ENCODE results near the gene NFATC4. TPM values are rescaled to one million over a fixed set of nuclear protein-coding genes. Genes with fewer than 3 reads are reported as not detected.
"Not testable (repeated sequence)": the region's sequence is repeated elsewhere in the genome, so short reads cannot be mapped to it uniquely, and the experiment has no call there.

NFATC4 gene
- total and polyA plus RNA-seq, 5 experiments from 2014 or later = not detected

DNA sequence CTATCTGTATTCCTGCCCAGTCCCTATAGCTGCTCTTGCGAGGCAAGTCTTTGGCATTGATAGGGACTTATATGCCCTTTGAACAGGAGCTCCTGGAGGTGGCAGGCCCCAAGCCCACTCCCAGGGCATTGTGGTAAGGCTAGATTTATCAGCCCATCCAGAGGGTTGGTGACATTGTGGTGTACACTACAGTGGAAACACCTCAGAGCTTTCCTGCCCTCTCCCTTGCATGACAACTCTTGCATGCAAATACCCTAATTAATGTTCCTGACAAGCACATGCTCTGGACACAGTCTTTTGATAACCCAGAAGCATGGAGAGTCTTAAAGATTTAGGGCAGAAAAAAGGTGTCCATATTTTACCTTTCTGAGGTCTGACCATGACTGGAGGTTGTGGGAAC, 27.4 kb upstream of the NFATC4 start:
- H3K27me3 Mint-ChIP-seq = peaks cover 2 to 18% (median 11%) of the 10 kb centered on the region in 5 donors
- peak overlapping the region in 4 of 10 donors; percentile 88 to 98 (median 96) for H3K4me3 Mint-ChIP-seq
- H3K36me3 Mint-ChIP-seq = peaks cover 0 to 29% (median 7%) of the 10 kb centered on the region in 3 donors
- DNase-seq (no peak), ATAC-seq (no peak)
- POLR2A ChIA-PET = interaction anchor here (0.7 to 7.0 kb wide), 4 partner anchors 29 to 99 kb away, joined by 3 to 53 read pairs (median 4); partner anchors contain the start of genes CBLN3, KHNYN, LTB4R and RABGGTA
- no peaks in the 10 kb centered on the region for H3K9me3 Mint-ChIP-seq
- peaks cover 9 to 29% (median 25%) of the 10 kb centered on the region in 4 donors for H3K4me1 Mint-ChIP-seq
- peak overlapping the region in 2 of 10 donors; percentile 59 to 93 for H3K27ac Mint-ChIP-seq

DNA sequence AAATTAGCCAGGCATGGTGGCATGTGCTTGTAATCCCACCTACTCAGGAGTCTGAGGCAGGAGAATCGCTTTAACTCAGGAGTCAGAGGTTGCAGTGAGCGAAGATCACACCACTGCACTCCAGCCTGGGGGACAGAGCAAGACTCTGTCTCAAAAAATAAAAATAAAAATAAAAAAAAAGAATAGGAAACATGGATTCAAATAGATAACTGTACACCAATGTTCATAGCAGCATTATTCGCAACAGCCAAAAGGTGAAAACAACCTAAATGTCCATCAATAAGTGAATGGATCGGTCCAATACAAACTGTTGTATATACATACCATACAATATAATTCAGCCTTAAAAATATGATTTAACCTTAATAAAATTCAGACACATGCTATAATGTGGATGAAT, 25.1 kb upstream of the NFATC4 start:
- ATAC-seq (no peak), DNase-seq (no peak)
- H3K4me1 Mint-ChIP-seq = peaks cover 8 to 20% (median 18%) of the 10 kb centered on the region in 4 donors
- H3K27me3 Mint-ChIP-seq = peaks cover 5 to 29% (median 13%) of the 10 kb centered on the region in 5 donors
- POLR2A ChIA-PET = interaction anchor here (7.0 kb wide), 1 partner anchor 88 kb away, joined by 53 read pairs; the partner anchor contains the start of genes CBLN3 and KHNYN
- H3K36me3 Mint-ChIP-seq = peaks cover 0 to 8% (median 0%) of the 10 kb centered on the region in 3 donors
- no peaks in the 10 kb centered on the region for H3K9me3 Mint-ChIP-seq
- H3K4me3 Mint-ChIP-seq = no peak overlapping the region
- no peak overlapping the region for H3K27ac Mint-ChIP-seq

DNA sequence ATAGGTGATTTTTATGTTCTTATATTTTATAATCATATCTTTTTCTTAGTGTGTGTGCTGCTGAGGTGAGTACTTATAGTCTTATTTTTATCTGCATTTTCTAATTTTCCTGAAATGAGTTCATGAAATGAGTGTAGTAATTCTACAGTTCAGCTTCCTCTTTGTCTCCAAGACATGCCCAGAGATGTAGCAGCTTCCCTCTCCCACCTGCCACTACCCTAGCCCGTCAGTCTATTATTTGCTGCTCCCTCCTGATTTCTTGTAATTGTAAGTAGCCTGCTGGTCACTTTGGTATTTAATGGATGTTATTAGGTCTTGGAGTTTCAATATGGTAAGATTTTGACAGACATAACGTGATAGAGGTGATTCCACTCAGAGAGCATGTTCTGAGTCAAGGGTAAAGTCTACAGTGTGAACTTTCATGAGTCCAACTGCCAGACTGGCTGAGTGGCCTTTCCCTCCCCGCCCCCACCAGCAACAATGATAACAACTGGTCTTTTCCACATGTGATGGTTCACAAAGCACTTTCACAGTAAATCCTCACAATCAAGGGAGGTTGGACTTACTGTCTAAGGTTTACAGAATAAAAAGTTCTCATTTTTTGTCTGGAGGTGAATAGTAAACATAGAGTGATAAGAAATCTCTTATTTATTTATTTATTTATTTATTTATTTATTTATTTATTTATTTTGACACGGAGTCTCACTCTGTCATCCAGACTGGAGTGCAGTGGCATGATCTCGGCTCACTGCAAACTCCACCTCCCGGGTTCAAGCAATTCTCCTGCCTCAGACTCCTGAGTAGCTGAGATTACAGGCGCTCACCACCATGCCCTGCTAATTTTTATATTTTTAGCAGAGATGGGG, 24.0 kb upstream of the NFATC4 start:
- DNase-seq = no peak
- H3K4me3 Mint-ChIP-seq = peak overlapping the region in 1 of 10 donors; percentile 34
- H3K4me1 Mint-ChIP-seq = peaks cover 5 to 10% (median 9%) of the 10 kb centered on the region in 4 donors
- H3K36me3 Mint-ChIP-seq = no peaks in the 10 kb centered on the region
- peaks cover 8 to 30% (median 19%) of the 10 kb centered on the region in 5 donors for H3K27me3 Mint-ChIP-seq
- H3K9me3 Mint-ChIP-seq = no peaks in the 10 kb centered on the region
- no peak overlapping the region for H3K27ac Mint-ChIP-seq
- no peak for ATAC-seq
- POLR2A ChIA-PET = interaction anchor here (2.3 kb wide), 1 partner anchor 86 kb away, joined by 7 read pairs; the partner anchor contains the start of genes CBLN3 and KHNYN

DNA sequence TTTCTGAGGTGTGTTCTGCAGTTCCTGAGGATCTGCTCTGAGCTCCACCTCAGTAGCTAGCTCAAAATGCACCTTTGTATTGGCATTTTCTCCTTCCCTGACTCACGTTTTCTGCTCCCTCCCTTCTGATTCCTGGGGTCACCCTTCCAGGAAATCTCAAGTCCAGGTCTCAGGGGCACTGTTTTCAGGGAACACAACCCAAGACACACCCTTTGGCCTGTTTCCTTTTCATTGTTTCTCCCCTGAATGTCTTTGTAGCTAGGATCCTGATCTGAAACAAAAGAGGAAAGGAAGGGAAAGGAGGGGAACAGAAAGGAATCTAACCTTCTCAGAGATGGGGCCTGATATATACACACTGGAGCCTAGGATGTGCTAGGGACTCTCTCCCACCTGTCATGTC, 20.9 kb upstream of the NFATC4 start:
- ATAC-seq (no peak), DNase-seq (no peak)
- POLR2A ChIA-PET = interaction anchor here (0.6 to 1.1 kb wide), 2 partner anchors 16 to 911 kb away, joined by 3 to 4 read pairs; no protein-coding TSS in a partner anchor
- H3K27ac Mint-ChIP-seq = peak overlapping the region in 1 of 10 donors; percentile 34
- no peaks in the 10 kb centered on the region for H3K36me3 Mint-ChIP-seq
- no peaks in the 10 kb centered on the region for H3K4me1 Mint-ChIP-seq
- H3K27me3 Mint-ChIP-seq = peaks cover 27 to 58% (median 43%) of the 10 kb centered on the region in 5 donors
- H3K4me3 Mint-ChIP-seq = no peak overlapping the region
- no peaks in the 10 kb centered on the region for H3K9me3 Mint-ChIP-seq

DNA sequence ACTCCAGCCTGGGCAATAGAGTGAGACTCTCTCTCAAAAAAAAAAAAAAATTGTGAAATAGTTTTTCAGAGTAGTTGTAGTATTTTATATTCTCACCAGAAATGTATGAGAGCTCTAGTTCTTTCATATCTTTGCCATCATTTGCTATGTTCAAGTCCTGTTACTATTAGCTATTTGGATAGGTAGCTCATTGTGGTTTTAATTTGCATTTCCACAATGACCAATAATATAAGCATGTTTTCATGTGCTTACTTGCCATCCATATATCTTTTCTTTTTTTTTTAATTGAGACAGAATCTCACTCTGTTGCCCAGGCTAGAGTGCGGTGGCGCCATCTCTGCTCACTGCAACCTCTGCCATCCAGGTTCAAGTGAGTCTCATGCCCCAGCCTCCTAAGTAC, 19.8 kb upstream of the NFATC4 start:
- H3K9me3 Mint-ChIP-seq = no peaks in the 10 kb centered on the region
- H3K27ac Mint-ChIP-seq = no peak overlapping the region
- peaks cover 32 to 65% (median 54%) of the 10 kb centered on the region in 5 donors for H3K27me3 Mint-ChIP-seq
- H3K36me3 Mint-ChIP-seq = no peaks in the 10 kb centered on the region
- H3K4me3 Mint-ChIP-seq = no peak overlapping the region
- no peak for DNase-seq
- POLR2A ChIA-PET = no interaction called here
- H3K4me1 Mint-ChIP-seq = no peaks in the 10 kb centered on the region
- ATAC-seq = no peak

DNA sequence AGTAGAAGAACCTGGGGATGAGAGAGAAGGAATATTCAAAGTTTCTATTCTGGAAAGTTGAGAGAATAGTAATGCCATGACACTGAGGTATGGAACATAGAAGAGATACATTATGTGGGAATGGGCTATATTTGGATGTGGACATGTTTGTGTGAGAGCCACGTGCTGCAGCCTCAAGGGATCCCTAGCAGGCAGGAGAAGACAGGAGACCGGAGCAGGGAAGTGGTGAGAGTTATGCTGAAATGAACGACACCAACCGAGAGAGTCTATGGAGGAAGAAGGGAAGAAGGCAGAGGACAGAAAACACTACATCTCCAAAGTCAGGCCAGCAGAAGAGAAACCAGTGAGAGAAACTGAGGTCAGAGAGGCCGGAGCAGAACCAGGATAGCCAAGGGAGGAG, 18.2 kb upstream of the NFATC4 start:
- Mint-ChIP-seq H3K4me1 (no peaks in the 10 kb centered on the region), H3K4me3 (no peak overlapping the region), H3K9me3 (no peaks in the 10 kb centered on the region), H3K27ac (no peak overlapping the region), H3K36me3 (no peaks in the 10 kb centered on the region), H3K27me3 (peaks cover 32 to 64% (median 56%) of the 10 kb centered on the region in 5 donors)
- ATAC-seq = no peak
- POLR2A ChIA-PET = interaction anchor here (0.6 kb wide), 1 partner anchor 315 kb away, joined by 3 read pairs; no protein-coding TSS in a partner anchor
- DNase-seq = no peak

DNA sequence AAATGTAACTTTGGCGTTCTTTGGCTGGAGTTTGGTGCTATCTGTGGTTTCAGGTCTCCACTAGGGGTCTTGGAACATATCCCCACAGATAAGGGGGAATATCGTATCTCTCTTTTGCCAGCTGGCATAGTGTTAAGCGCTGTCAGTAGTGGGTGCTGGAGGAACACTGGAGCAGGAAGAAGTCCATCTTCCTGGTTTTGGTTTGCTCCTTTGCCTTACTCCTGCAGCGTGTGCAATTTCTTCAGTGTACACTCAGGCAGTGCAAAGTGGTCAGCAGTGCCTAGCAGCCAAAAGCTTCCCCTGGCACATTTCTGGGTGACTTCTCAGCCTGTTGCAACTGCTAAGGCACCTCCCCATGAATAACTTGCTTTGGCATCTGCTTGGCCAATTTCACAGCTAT, 16.5 kb upstream of the NFATC4 start:
- POLR2A ChIA-PET = no interaction called here
- Mint-ChIP-seq H3K27me3 (peaks cover 27 to 57% (median 47%) of the 10 kb centered on the region in 5 donors), H3K36me3 (no peaks in the 10 kb centered on the region), H3K4me1 (no peaks in the 10 kb centered on the region), H3K27ac (no peak overlapping the region), H3K9me3 (no peaks in the 10 kb centered on the region), H3K4me3 (no peak overlapping the region)
- DNase-seq (no peak), ATAC-seq (no peak)

DNA sequence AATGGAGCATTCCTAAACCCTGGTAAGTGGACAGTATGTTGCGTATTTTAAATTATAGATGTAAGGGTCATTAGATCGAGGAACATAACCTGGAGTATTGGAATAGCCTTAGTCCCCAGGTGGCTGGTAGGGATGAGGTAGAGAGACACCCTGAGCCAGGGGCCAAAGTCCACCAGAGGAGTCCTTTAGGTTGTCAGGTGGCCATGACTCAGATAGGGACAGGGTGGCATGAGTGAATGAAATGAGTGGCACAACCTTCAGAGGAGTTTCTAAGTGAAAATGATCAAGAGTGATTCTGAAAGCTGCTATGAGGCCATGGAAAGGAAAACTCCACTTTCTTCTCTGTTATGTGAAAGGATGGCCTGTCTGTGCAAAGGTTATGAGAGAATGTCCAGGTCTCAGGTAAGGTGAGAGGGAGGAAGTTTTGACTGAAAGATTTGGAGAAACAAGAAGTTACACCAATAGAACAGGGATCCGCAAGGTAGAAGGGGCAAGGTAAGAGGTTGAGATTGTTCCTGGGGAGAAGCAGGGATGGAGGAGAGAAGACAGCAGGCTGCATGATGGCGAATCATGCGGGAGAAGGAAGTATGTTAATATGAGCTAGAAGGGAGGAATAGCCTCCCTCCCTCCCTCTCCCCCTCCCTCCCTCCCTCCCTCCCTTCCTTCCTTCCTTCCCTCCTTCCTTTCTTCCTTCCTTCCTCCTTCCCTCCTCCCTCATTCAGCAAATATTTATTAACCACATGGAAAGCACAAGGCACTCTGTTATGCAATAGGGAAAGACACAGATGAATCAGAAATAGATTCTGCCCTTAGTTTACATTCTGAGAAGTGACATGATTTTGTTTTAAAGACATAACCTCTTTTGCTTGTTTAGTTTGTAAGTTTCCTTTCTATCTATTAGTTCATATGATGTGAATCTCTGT, 14.2 kb upstream of the NFATC4 start:
- DNase-seq (no peak), ATAC-seq (no peak)
- no peak overlapping the region for H3K27ac Mint-ChIP-seq
- peaks cover 19 to 47% (median 43%) of the 10 kb centered on the region in 5 donors for H3K27me3 Mint-ChIP-seq
- H3K9me3 Mint-ChIP-seq = no peaks in the 10 kb centered on the region
- H3K4me3 Mint-ChIP-seq = no peak overlapping the region
- no peaks in the 10 kb centered on the region for H3K36me3 Mint-ChIP-seq
- POLR2A ChIA-PET = no interaction called here
- H3K4me1 Mint-ChIP-seq = no peaks in the 10 kb centered on the region

DNA sequence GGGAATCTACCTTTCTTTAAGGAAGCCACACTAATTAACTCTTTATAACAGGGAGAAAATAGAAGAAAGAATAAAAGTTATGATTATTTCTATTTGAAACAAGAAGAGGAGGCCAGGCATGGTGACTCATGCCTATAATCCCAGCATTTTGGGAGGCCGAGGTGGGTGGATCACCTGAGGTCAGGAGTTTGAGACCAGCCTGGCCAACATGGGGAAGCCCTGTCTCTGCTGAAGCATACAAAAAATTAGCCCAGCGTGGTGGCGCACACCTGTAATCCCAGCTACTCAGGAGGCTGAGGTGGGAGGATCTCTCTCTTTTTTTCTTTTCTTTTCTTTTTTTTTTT, 13.5 kb upstream of the NFATC4 start:
- H3K27ac Mint-ChIP-seq, ATAC-seq, H3K4me3 Mint-ChIP-seq, H3K9me3 Mint-ChIP-seq, POLR2A ChIA-PET, H3K36me3 Mint-ChIP-seq, DNase-seq, H3K4me1 Mint-ChIP-seq: not testable (repeated sequence)
- peaks cover 17 to 45% (median 38%) of the 10 kb centered on the region in 5 donors for H3K27me3 Mint-ChIP-seq

DNA sequence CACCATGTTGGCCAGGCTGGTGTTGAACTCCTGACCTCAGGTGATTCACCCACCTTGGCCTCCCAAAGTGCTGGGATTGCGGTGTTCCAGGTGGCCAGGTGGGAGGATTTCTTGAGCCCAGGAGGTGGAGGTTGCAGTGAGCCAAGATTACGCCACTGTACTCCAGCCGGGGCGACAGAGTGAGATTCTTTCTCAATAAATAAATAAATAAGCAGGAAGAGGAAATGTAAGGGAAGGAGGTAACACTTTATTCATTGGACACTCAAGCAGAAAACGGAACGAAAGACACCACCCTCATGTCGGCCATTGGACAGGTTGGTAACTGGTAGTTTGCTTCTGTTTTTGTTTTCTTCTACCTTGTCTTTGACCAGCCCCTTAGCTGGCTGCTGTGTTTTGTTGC, 13.0 kb upstream of the NFATC4 start:
- Mint-ChIP-seq H3K9me3 (peaks cover 0 to 3% (median 0%) of the 10 kb centered on the region in 9 donors), H3K36me3 (peaks cover 0 to 3% (median 0%) of the 10 kb centered on the region in 3 donors), H3K4me1 (no peaks in the 10 kb centered on the region), H3K27ac (no peak overlapping the region), H3K27me3 (peaks cover 11 to 41% (median 33%) of the 10 kb centered on the region in 5 donors), H3K4me3 (no peak overlapping the region)
- POLR2A ChIA-PET = no interaction called here
- ATAC-seq = no peak
- no peak for DNase-seq

DNA sequence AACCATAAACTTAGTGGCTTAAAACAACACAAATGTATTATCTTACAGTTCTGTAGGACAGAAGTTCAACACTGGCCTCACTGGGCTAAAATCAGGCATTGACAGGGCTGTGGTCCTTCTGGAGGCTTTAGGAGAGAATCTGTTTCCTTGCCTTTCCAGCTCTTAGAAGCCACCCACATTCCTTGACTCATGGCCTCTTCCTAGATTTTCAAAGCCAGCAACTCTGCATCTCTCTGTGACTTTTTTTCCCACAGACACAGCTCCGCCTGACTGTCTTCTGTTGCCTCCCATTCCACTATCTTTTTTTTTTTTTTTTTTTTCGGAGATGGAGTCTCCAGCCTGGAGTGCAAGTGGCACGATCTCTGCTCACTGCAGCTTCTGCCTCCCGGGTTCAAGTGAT, 11.8 kb upstream of the NFATC4 start:
- DNase-seq (no peak), ATAC-seq (no peak)
- H3K4me3 Mint-ChIP-seq = no peak overlapping the region
- no peaks in the 10 kb centered on the region for H3K4me1 Mint-ChIP-seq
- H3K27ac Mint-ChIP-seq = no peak overlapping the region
- POLR2A ChIA-PET = no interaction called here
- peaks cover 0 to 12% (median 0%) of the 10 kb centered on the region in 9 donors for H3K9me3 Mint-ChIP-seq
- H3K27me3 Mint-ChIP-seq = peaks cover 7 to 30% (median 25%) of the 10 kb centered on the region in 5 donors
- peaks cover 0 to 8% (median 5%) of the 10 kb centered on the region in 3 donors for H3K36me3 Mint-ChIP-seq

DNA sequence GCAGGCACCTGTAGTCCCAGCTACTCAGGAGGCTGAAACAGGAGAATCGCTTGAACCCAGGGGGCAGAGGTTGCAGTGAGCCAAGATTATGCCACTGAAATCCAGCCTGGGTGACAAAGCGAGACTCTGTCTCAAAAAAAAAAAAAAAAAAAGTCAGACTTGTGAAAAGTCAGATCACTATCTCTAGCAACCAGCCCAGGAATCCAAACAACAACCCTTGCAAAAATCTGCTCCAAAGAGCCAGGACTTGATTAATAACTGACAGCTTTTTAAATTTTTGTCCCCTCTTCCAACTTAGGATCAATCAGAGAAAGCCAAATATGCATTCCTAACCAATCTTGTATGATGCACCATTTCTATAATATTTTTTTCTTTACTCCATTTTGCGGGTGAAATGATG, 7.7 kb upstream of the NFATC4 start:
- peaks cover 0 to 12% (median 0%) of the 10 kb centered on the region in 9 donors for H3K9me3 Mint-ChIP-seq
- POLR2A ChIA-PET = no interaction called here
- peaks cover 0 to 3% (median 1%) of the 10 kb centered on the region in 4 donors for H3K4me1 Mint-ChIP-seq
- no peak overlapping the region for H3K27ac Mint-ChIP-seq
- ATAC-seq (no peak), DNase-seq (no peak)
- peaks cover 0 to 8% (median 5%) of the 10 kb centered on the region in 3 donors for H3K36me3 Mint-ChIP-seq
- no peak overlapping the region for H3K4me3 Mint-ChIP-seq
- peaks cover 7 to 28% (median 22%) of the 10 kb centered on the region in 5 donors for H3K27me3 Mint-ChIP-seq

All from naive thymus-derived CD8-positive, alpha-beta T cell (primary cell).